ENCODE measurements around the gene RDH13.

The RDH13 gene

GRCh38 chr19:55086730-55087541 lies 24.0 kb upstream of the RDH13 start:
- no peak for TF ChIP-seq GATA2 (IDR thresholded peaks at IDR 0.05; ENCODE audit: low read depth, low read length)
- no peak for TF ChIP-seq GATA3 (IDR thresholded peaks at IDR 0.05; ENCODE audit: low read depth, low read length)

DNA sequence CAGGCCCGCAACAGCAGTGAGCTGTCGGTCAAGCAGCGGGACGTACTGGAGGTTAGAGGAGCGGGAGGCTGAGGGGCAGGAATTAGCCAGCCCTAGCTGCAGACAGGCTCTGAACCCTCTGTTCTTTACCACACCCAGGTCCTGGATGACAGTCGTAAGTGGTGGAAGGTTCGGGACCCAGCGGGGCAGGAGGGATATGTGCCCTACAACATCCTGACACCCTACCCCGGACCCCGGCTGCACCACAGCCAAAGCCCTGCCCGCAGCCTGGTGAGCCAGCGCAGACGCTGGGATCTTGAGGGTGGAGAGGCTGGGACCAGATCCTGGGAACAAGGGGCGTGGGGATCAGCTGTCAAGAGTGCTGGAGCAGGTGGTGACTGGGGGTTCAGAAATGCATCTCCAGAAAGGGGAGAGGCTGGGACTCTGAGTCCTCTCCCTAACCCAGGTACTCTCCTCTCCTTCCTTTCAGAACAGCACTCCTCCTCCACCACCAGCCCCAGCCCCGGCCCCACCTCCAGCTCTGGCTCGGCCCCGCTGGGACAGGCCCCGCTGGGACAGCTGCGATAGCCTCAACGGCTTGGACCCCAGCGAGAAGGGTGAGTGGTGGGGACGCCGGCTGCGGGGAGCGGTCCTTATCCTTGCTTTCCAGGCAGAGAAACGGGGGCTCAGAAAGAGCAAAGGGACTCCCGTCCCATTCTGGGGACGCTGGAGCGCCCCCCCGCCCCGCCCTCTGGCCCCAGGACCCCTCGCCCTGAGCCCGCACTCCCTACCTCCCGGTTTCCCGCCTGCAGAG lies 23.2 kb upstream of the RDH13 start:
- TF ChIP-seq GATA2 (IDR thresholded peaks at IDR 0.05; ENCODE audit: low read depth, low read length) (no peak), GATA3 (IDR thresholded peaks at IDR 0.05; ENCODE audit: low read depth, low read length) (no peak)

DNA sequence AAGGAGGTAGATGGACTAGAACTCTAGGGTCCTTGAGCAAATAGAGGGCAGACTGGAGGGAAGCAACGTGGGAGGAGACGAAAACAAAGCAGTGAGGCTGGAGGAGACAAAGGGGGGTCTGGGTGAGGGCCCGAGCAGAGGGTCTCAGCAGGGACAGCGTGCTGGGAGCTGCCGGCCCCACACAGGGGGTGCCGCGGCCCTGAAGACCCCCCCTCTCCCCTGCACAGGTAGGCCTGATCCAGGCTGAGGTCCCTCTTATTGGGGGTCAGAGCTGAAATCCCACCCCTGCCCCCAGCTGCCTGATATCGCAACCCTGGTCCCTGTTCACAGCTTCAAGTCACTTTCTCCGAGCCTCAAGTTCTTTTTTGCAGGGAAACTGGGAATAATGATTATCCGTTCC lies 21.5 kb upstream of the RDH13 start:
- no peak for TF ChIP-seq GATA3 (IDR thresholded peaks at IDR 0.05; ENCODE audit: low read depth, low read length)
- no peak for TF ChIP-seq GATA2 (IDR thresholded peaks at IDR 0.05; ENCODE audit: low read depth, low read length)

- TF ChIP-seq GATA3 (IDR thresholded peaks at IDR 0.05; ENCODE audit: low read depth, low read length) (no peak), GATA2 (IDR thresholded peaks at IDR 0.05; ENCODE audit: low read depth, low read length) (no peak)
These were observed 20.3 kb upstream of the RDH13 start for GRCh38 chr19:55083004-55083850.

DNA sequence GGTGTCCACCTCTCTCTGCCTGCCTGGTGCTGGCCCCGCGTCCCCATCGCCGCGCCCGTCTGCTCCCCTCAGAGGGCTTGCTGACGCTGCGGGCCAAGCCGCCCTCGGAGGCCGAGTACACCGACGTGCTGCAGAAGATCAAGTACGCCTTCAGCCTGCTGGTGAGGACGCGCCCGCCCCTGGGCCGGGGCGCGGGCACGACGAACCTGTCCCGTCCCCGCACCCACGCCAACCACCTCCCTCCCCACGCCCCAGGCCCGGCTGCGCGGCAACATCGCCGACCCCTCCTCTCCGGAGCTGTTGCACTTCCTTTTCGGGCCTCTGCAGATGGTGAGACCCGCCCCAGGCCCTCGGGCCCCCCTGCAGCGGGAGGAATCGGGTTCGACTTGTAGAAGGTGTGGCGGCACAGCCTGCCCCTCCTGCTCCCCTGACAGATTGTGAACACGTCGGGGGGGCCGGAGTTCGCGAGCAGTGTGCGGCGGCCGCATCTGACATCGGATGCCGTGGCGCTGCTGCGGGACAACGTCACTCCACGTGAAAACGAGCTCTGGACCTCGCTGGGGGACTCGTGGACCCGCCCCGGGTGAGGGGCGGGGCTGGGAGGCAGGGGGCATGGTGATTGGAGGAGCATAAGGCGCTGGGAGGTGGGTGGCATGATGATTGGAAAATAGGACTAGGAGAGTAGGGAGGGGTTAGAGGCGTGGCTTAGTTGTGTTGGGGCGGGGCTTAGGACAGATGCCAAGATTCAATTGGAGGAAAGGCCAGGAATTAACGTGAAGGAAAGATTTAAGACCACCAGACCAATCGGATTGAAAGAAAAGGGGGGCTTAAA lies 19.3 kb upstream of the RDH13 start:
- no peak for TF ChIP-seq GATA3 (IDR thresholded peaks at IDR 0.05; ENCODE audit: low read depth, low read length)
- no peak for TF ChIP-seq GATA2 (IDR thresholded peaks at IDR 0.05; ENCODE audit: low read depth, low read length)

DNA sequence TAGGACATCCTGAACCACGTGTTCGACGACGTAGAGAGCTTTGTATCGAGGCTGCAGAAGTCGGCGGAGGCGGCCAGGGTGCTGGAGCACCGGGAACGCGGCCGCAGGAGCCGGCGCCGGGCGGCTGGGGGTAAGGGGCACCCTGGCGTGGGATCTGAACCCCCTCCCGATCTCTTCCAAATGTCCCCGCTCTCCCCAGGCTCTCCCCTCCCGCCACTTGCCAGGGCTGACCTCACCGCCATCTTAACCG lies 18.7 kb upstream of the RDH13 start:
- TF ChIP-seq GATA3 (IDR thresholded peaks at IDR 0.05; ENCODE audit: low read depth, low read length) (no peak), GATA2 (IDR thresholded peaks at IDR 0.05; ENCODE audit: low read depth, low read length) (no peak)

DNA sequence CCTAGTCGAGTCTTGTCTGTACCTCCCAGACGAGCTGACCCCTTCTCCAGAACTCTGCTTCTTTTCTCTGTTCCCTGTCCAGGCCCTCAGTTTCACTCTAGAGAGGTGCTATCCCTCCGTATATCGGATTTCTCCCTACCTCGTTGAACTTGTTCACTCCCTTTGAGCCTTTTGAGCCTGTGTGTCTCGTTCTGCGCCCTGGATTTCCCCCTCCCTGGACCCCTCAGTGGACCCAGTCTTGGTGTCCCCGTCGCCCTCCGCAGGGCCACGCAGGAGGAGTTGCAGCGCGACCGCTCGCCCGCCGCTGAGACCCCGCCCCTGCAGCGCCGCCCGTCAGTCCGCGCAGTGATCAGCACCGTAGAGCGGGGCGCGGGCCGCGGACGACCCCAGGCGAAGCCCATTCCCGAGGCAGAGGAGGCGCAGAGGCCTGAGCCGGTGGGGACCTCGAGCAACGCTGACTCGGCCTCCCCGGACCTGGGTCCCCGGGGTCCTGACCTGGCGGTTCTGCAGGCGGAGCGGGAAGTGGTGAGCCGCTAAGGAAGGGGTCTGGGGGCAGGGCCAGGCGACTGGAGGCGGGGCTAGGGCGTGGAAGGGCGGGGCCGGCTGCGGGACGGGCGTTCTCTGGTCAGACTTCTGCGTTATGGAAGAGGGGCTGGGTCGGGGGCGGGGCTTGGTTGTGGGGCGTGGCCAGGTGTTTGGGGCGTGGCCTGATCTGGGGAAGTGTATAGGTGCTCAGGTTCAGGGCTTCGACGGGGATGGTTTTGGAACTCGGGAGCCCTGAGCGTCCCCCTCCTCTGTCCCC lies 18.2 kb upstream of the RDH13 start:
- TF ChIP-seq GATA3 (IDR thresholded peaks at IDR 0.05; ENCODE audit: low read depth, low read length) (no peak), GATA2 (IDR thresholded peaks at IDR 0.05; ENCODE audit: low read depth, low read length) (no peak)

GRCh38 chr19:55080121-55080967 lies 17.4 kb upstream of the RDH13 start:
- TF ChIP-seq GATA2 (IDR thresholded peaks at IDR 0.05; ENCODE audit: low read depth, low read length): no peak
- no peak for TF ChIP-seq GATA3 (IDR thresholded peaks at IDR 0.05; ENCODE audit: low read depth, low read length)

DNA sequence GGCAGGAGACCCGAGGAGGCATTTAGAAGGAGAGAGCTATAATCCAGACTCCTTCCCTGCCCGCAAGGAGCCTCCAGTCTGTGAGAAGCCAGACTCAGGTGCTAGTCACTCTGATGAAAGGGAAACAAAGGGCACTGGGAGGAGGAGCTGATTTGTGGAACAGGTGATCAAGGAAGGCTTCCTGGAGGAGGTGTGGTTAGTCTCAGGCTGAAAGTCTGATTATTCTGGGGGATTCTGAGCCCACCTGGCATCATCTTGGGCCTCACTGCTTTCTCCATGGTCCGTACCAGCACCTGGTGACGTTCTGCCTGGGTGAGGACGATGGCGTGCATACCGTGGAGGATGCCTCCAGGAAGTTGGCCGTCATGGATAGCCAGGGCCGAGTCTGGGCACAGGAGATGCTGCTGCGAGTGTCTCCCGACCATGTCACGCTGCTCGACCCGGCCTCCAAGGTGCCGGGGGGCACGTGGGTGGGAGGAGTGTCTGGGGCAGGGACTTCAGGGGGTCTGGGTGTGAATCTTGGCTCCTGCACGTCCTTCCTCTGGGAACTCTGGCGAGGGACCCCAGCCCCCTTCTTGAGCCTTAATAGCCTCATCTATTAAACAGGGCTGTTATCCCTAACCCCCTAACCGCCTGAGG lies 16.6 kb upstream of the RDH13 start:
- TF ChIP-seq GATA3 (IDR thresholded peaks at IDR 0.05; ENCODE audit: low read depth, low read length) (no peak), GATA2 (IDR thresholded peaks at IDR 0.05; ENCODE audit: low read depth, low read length) (no peak)

DNA sequence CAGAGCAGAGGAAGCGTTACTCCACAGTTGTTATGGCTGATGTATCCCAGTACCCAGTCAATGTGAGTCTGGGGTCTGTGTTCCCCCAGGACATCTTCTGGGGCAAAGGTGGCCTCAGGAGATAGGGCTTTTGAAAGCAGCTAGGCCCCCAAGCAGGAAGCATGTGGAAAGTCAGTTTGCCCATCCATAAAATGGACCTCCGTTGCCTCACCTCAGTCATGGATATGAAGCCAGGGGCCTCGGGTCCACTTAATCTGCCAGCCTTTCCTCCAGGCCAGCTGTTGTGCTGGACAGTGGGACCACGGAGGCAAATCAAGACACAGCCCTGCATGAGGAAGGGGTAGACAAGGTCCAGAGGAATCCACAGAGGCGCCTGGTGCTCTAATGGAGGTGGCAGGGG lies 16.0 kb upstream of the RDH13 start:
- TF ChIP-seq GATA3 (IDR thresholded peaks at IDR 0.05; ENCODE audit: low read depth, low read length) (no peak), GATA2 (IDR thresholded peaks at IDR 0.05; ENCODE audit: low read depth, low read length) (no peak)

- no peak for TF ChIP-seq GATA3 (IDR thresholded peaks at IDR 0.05; ENCODE audit: low read depth, low read length)
- TF ChIP-seq GATA2 (IDR thresholded peaks at IDR 0.05; ENCODE audit: low read depth, low read length): no peak
These were observed 14.2 kb upstream of the RDH13 start for GRCh38 chr19:55077106-55077505.

- TF ChIP-seq GATA2 (IDR thresholded peaks at IDR 0.05; ENCODE audit: low read depth, low read length): no peak
- TF ChIP-seq GATA3 (IDR thresholded peaks at IDR 0.05; ENCODE audit: low read depth, low read length): no peak
These were observed 13.4 kb upstream of the RDH13 start for GRCh38 chr19:55076321-55076720.
